Skin of body (tissue), 2 donors: ENCODE data around the gene OR6M1. TPM values are rescaled to one million over a fixed set of nuclear protein-coding genes. Genes with fewer than 3 reads are reported as not detected.

Experiments
- DNase-seq: peaks from one replicate; lab custom pipeline; 2025; lab: John Stamatoyannopoulos, UW
- total RNA-seq: library from RNA; depleted of rRNA; stranded (reverse); fragments of >200 nt; gene quantifications from one replicate; pipeline ENCODE4 v1.2.3, GENCODE V29; 2014

Gene OR6M1, protein sequence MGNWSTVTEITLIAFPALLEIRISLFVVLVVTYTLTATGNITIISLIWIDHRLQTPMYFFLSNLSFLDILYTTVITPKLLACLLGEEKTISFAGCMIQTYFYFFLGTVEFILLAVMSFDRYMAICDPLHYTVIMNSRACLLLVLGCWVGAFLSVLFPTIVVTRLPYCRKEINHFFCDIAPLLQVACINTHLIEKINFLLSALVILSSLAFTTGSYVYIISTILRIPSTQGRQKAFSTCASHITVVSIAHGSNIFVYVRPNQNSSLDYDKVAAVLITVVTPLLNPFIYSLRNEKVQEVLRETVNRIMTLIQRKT
- not detected for total RNA-seq

DNA sequence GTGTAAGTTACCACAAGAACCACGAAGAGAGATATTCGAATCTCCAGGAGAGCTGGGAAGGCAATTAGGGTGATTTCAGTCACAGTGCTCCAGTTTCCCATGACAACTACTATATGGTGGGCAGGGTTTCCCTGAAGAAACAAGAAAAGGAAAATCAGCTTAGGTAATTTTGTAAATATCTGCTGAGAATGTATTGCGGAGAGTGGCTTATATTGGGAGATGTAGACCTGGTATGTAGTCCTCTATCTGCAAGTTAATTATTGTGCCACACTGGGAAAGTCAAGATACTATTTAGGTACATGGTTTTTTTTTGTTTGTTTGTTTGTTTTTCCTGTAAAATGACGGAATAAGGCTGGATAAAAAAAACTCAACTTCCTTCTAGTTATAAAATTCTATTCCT lies at the start of gene OR6M1:
OR6M1 (minus strand) TSS at position 101 of the 400 bp plus-strand sequence; CDS start at position 101, 0 bp downstream.
- DNase-seq: no peak

DNA sequence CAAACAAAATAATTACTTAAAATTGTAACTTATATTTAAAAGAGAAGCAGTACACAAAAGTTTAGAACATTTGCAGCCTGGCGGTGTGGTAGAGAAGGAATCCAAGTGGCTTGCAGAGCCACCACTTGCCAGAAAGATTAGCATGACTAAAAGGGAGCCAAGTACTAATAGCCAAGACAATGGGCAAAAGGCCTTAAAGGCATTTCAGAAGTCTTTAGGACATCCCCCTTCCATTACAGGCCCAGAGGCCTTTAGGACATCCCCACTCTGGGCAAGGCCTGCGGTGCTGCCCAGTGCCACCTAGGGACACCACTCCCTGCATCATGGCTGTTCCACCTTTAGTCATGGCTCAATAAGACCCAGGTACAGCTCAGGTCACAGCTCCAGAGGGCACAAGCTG lies 46.9 kb upstream of the OR6M1 start:
- no peak for DNase-seq

DNA sequence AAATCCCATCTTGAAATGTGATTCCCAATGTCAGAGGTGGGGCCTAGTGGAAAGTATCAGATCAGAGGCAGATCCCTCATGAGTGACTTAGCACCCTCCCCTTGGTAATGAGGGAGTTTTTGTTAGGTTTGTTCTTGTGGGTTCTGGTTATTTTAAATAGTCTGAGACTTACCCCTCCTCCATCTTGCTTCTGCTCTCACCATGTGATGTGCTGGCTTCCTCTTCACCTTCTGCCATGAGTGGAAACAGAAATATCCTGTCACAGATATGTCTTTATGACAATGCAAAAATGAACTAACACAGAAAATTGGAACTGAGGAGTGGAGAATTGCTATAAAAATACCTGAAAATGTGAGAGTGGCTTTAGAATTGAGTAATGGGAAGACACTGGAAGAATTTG lies 46.2 kb upstream of the OR6M1 start:
- no peak for DNase-seq

DNA sequence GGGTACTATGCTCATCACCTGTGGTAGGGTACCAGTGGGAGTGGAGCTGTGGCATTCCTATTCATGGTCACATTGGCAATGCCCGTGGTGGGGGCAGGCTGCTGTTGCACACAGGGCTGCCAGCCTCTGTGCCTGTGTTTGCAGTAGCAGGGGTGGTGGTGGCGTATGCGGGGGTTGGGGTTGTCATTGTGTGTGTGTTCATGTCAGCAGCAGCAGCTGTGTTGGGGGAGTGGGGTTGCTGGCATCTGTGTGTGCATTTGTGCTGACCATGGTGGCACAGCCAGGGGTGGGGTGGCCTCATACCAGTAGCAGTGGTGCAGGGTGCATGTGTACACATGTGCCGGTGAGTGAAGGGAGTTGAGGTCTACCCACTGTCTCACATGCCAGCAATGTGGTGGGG lies 45.0 kb upstream of the OR6M1 start:
- DNase-seq: no peak

- no peak for DNase-seq
Measured at GRCh38 chr11:123841174-123841573, 35.0 kb upstream of the OR6M1 start.

DNA sequence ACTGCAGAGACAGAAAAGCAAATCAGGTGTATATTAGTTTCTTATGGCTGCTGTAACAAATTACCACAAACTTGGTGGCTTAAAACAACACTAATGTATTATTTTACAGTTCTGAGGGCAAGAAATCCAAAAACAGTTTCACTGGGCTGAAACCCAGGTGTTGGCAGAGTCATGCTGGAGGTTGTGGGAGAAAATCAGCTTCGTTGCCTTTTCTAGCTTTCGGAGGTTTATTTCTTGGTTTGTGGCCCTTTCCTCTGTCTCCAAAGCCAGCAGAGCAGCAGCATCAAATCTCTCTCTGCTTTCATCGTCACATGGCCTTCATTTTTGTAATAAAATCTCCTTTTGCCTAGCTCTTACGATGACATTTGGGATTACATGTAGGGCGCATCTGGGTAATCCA lies 33.0 kb upstream of the OR6M1 start:
- no peak for DNase-seq

GRCh38 chr11:123838659-123839058 lies 32.5 kb upstream of the OR6M1 start:
- no peak for DNase-seq

GRCh38 chr11:123838199-123838598 lies 32.0 kb upstream of the OR6M1 start:
- no peak for DNase-seq

- no peak for DNase-seq
Measured at GRCh38 chr11:123833095-123833494, 26.9 kb upstream of the OR6M1 start.

GRCh38 chr11:123829745-123830144 lies 23.6 kb upstream of the OR6M1 start:
- no peak for DNase-seq

DNA sequence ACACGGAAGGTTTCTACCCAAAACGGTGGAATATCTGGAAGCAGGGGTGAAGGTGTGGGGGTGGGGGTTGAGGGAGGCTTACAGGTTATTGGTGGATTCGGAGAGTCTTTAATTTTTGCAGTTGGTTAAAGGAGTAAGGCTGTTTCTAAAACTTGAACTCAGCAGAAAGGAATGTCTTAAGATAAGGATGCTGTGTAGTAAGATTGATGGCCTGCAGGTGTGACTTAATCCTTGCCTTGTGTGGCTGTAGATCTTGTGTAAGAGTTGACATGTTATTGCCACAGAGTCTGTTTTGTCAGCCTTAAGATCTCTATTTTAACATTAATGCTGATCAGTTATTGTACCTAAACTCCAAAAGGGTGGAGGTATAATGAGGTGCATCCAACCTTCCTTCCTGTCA lies 16.4 kb upstream of the OR6M1 start:
- DNase-seq: no peak

- DNase-seq: no peak
Measured at GRCh38 chr11:123822032-123822431, 15.9 kb upstream of the OR6M1 start.

GRCh38 chr11:123815122-123815521 lies 9.0 kb upstream of the OR6M1 start:
- no peak for DNase-seq

DNA sequence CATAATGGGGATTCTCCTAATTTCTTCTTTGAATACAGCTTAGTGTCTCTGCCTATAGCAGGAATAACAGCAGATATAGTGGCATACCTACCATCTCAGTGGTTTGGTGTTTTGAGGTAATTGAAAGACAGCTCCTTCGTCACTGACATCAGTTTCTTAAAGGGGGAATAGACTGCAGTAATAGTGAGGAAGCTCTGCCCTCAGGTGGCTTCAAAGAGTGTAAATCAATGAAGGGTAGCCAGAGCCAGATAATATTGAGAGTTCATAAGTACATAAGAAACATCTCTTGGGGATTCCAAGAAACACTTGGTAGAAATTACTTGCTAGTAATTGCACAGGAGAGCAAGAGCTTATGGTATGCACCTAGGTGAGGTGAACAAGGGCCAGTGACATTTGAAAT lies 4.4 kb downstream of the OR6M1 start:
- DNase-seq: no peak

DNA sequence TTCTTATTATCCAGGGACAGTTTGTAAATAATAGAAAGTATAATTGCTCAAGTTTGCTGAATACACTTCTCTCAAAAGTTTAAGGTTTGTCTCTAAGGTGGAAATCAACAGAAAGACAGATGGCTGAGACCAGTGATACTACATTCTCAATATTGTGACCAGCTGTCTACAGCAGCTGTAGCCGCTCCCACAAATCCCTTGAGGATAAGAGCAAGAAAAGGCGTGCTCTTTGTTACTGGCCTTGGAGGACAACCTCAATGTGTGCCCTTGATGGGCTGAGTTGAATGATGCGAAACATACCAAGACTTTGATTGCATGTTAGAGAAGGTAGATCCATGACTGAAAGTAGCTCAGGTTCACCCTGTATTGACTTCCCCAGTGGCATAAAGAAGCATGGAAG lies 6.1 kb downstream of the OR6M1 start:
- peak; percentile 8 for DNase-seq

- peak; percentile 54 for DNase-seq
Measured at GRCh38 chr11:123799438-123799837, 6.7 kb downstream of the OR6M1 start.

DNA sequence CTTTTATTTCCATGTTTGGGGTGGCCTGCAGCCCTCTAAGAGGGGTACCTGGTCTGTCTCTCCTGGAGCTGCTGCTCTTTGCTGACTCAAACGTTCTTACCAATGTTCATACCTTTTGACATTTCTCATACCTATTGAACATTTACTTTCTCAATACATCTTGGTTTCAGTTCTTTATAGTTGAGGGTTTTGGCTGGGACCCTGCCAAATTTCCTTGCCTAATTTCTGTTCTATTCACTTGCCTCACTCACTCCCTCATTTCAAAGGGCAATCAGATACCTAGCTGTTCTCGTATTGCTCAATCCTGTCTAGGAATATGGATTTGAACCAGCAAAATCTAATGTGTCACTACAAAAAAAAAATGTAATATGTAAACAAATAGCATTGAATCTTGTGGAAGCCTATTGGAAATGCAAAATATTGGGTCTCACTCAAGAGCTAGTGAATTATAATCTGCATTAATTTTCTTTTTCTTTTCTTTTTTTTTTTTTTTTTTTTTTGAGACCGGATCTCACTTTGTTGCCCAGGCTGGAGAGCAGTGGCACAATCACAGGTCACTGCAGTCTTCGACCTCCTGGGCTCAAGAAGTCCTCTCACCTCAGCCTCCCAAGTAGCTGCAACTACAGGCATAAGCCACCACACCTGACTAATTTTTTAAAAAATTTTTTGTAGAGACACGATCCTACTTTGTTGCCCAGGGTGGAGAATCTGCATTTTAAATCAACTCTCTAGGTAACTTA lies 7.5 kb downstream of the OR6M1 start:
- no peak for DNase-seq

DNA sequence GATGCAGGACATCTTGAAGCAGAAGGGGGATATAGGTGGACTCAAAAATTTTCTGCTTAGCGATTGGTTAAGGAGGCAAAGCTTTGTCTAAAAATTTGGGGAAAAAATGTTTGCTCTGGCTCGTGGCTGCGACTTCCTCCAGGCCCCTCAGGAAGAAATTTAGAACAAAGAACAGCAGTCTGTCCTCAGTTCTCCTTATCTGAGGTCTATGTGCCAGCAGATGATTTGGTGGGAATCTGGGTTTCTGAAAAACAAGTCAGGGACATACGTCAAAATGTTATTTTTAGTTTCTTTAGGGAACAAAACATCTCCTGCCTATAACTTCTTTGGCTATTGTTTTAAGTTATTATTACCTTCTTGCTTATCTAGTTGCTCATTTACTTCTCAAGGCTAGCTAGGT lies 8.1 kb downstream of the OR6M1 start:
- DNase-seq: no peak

DNA sequence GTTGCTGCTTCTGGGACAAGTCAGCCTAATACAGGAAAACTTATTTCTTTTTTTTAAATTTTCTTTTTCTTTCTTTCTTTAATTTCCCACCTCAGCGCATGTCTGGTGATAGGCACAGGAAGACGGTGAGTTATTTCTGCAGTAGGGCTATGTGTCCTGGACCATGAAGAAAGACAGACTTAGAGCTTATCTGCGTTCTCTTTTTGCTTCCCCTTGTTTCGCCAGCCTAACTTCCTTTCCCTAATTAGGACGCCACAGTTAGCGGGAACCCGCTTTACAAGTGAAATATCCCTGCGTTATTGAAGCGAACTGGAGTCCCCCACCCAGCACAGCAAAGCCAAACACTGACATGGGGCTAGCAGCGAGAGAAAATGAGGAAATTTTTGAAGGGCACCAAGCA lies 8.6 kb downstream of the OR6M1 start:
- no peak for DNase-seq

GRCh38 chr11:123797114-123797513 lies 9.0 kb downstream of the OR6M1 start:
- DNase-seq: no peak

GRCh38 chr11:123796226-123796625 lies 9.9 kb downstream of the OR6M1 start:
- no peak for DNase-seq

- no peak for DNase-seq
Measured at GRCh38 chr11:123783536-123783935, 22.6 kb downstream of the OR6M1 start.

- DNase-seq: no peak
Measured at GRCh38 chr11:123778511-123778910, 27.6 kb downstream of the OR6M1 start.
